NCI-H1436 (cell line): Measurements from ENCODE around the gene SVIL.
"Not testable (repeated sequence)": the region's sequence is repeated elsewhere in the genome, so short reads cannot be mapped to it uniquely, and the experiment has no call there.

ENCODE experiments used
- DNase-seq: peaks from one replicate; lab custom pipeline; 2025; lab: John Stamatoyannopoulos, UW

Gene SVIL

DNA sequence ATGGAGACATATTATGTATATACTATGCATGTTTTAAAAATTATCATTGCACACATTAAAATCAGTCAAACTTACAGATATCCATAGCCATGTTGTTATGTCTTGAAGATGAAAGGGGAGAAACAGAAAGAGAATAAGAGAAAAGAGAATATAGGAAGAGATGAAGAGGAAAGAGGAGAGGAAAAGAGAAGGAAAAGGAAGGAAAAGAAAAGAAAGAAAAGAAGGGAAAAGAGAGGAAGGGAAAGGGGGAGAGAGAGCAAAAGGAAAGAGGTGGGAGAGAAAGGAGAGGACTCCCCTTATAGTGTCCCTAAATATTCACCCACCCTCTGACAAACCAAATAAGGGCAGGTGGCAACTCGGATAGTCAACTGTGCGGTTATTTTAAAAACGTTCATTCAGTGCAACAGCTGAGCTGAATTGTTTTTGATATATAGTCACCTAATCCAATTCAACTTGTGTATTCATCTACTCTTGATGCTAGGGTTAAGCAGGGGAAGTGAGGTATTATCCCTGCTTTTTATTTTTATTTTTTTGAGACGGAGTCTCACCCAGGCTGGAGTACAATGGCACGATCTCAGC is 14.6 kb downstream of the SVIL start:
- no peak for DNase-seq

DNA sequence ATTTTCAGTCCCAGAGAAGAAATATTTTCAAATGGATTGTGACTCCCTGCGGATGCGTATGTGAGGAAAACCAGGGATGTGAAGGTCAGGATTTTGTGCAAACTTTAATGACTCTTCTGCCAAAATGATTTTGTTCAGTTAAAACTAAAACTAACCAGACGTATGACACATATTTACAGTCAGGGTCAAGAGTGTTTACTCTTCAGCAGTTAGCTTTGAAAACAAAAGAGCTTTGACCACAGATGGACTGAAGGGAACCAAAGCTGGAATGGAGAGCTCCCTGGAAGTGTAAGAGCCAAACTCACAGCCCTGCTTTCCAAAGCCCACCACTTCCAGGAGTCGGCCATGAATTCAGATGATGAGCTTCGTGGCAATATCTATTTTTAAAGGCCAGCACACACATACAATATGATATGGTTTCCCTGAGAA is 15.5 kb downstream of the SVIL start:
- no peak for DNase-seq

DNA sequence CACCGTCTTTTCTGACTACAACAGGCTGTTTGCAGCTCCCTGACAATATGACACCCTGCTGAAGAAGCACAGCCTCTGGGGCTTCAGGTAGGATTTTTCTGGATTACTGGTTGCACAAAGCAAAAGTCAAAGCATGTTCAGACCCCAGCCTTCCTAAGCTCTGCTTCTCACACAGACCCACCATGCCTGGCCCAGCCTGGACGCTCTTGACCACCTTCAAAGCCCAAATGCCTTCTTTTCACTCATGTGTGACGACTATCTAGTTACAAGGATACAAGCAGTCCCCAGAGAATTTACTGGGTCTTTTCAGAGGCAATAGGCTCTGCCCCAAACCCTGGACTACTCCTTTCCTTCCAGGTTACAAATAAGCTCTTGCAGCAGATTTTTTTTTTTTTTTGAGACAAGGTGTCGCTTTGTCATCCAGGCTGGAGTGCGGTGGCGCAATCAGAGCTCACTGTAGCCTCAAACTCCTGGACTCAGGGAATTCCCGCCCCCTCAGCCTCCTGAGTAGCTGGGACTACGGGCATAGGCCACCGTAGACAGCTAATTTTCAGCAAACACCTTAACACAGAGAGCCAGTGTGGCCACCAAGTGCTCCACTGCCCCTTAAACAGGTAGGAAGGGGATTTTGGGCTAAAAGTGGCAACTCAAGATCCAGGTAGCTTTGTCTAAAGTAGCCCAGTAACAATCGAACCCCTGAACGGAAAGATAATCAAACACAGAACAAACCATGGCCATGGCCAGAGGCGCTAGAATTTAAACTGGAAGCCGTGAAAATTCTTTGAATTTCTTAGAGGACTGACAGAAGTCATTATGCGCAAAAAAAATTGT is 16.2 kb downstream of the SVIL start:
- peak; percentile 44 for DNase-seq

DNA sequence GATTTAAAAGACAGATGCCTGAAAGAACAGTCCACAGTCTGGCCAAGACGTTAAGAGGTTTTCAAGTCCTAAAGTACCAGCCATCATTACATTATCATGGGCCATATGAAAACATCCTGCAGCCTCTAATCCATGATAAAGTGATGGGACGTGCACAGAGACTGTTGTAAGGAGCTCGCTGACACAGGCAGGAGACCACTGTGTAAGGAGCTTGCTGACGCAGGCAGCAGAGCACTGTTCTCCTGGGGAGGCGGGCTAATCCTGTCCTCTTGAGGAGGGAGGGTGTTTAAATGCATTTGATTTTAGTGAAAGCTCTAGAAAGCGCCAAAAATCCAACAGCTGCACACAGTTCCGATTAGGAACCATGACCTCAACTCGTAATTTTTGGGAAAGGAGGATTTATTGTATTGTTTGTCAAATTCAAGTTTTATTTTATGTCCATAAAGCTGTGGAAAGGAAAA is 16.9 kb downstream of the SVIL start:
- DNase-seq = peak; percentile 62

DNA sequence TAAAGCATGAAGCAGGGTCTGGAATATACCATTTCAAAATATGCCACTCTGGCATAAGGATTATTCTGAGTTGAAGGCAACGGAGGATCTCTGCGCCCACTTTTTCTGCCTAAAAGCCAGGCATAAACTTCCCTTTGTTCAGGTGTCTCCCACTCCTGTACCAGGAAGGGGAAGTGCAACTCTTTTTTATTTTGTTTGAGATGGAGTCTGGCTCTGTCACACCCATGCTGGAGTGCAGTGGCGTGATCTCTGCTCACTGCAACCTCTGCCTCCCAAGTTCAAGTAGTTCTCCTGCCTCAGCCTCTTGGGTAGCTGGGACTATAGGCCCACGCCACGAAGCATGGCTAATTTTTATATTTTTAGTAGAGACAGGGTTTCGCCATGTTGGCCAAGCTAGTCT is 18.2 kb downstream of the SVIL start:
- DNase-seq = no peak

DNA sequence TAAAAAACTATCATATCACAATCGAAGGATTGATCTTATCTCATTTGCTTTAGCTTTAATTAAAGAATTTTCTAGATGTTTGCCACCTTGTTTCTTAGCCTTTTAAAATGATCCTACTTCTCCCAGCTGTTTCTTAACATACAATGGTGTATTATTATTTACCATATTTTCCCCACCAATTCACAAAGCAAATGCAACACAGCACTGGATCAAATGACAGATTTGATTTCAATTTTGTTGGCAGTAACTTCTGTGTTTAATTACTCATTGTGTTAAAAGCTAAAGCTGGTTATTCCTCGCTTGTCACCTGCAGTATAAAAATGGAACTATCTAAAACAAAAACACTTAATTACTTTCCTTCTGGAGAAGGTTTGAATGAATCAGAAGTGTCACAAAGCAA is 19.6 kb downstream of the SVIL start:
- DNase-seq = peak; percentile 47

DNA sequence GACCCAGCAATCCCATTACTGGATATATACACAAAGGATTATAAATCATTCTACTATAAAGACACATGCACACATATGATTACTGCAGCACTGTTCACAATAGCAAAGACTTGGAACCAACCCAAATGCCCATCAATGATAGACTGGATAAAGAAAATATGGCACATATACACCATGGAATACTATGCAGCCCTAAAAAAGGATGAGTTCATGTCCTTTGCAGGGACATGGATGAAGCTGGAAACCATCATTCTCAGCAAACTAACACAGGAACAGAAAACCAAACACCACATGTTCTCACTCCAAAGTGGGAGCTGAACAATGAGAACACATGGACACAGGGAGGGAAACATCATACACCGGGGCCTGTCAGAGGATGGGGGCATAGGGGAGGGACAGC is 20.5 kb downstream of the SVIL start:
- not testable (repeated sequence) for DNase-seq

DNA sequence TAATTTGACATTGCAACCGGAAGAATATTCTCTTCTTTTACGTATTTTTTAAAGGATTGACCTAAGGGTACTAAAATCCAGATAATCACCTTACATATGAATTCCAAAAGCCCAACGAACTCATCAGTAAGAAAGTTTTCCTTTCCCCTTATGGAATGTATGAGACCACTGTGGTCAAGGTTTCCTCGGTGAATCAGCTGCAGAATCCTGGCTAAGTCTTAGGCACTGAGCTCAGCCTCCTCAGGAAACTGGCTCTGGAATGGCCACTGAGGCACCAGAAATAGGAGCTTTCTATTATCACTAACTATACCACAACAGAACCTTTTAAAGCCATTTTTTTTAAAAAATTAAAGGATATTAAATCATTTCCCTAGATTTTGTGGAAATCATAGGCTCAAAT is 21.0 kb downstream of the SVIL start:
- DNase-seq = no peak

DNA sequence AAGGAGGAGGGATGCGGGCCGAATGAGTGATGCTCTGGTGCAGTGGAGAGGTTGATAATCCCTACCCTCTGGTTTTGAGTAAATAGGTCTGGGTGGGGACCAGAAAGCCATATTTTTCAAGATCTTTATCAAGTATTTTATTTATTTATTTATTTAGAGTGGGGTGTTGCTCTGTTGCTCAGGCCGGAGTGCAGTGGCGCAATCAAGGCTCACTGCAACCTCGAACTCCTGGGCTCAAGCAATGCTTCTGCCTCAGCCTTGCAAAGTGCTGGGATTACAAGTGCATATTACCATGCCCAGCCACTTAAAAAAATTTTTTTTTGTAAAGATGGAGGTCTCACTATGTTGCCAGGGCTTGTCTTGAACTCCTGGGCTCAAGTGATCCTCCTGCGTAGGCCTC is 21.6 kb downstream of the SVIL start:
- no peak for DNase-seq

DNA sequence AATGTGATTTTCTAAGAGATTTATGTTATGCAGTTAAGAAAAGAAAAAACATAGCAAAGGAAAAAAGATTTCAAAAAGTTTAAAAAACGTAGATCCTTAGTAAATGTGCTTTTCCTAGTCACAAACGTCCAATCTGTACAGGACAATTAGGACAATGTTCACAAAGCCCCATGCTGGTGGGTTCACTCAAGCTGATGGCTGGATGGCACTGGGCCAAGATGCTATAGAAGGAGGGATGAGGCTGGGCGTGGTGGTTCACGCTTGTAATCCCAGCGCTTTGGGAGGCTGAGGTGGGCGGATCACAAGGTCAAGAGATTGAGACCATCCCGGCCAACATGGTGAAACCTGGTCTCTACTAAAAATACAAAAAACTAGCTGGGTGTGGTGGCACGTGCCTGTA is 22.1 kb downstream of the SVIL start:
- no peak for DNase-seq

DNA sequence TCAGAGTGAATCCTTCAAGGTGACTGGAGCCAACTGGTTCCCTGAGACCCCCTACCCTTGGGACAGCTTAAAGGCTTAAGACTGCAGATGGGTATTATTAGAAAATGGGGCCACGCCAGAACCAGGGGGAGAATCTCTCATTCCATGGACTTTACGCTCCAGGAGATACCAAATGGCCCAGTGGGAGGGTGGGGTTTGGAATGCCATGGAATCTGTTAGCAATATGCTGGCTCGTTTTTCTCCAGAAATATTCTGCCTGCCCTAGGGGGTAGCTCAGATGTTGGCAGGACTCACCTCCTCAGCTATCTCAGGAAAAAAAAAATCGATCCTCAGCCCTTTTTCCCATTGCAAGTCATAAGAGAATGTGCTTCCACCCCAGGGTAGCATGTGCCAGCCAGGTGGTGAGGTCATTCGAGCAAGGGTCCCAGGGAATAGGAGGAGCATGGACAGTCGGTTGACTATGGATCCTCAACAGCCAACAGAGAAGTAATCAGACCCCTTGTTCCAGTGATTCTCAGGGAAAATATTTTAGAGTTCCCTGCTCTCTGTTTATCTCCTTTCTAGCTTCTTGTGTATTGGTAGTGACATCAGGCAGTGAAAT is 22.9 kb downstream of the SVIL start:
- DNase-seq = no peak

DNA sequence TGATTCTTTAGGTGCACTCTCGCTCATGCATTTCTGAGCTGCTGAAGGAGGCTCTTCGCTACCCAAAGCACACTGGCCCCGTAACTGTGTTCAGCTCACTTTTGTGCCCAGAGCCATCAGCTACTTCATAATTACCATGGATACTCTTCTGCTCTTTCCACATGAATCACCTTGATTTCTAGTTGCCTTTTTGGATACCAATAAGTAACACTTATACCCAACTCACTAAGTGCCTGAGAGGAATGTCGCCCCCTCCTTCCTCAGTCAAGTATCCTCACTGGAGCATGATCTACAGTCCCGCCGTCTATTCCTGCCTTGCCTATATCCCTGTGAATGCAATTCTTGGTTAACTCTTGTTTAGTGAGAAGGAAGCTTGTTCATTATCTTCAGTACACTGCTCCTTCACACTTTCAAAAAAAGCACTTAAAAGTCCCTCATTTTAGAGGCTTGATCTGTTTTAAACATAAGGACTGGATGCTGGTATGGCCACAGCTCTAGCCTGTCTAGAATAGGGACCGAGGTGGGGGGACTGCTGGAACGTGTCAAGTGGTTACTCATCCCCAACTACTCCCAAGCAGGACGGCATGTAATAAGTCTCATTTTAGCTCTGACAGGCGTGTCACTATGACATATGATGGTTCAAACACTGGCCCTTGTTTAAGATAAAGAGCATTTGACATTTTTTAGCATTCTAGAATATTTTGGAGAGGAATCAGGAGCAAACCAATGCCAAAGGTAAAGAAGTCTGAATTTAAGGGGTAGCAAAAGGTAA is 23.7 kb downstream of the SVIL start:
- DNase-seq = no peak

DNA sequence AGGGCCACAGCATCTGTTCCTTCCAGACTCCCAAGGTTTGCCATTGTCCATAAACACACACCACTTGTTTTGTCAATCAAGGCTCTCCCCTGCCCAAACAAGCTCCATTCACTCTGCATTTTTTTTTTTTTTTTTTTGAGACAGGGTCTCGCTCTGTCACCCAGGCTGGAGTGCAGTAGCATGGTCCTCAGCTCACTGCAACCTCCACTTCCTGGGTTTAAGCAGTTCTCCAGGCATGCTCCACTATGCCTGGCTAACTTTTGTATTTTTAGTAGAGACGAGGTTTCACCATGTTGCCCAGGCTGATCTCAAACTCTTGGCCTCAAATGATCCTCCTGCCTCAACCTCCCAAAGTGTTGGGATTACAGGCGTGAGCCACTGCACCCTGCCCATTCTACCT is 24.4 kb downstream of the SVIL start:
- DNase-seq = not testable (repeated sequence)

DNA sequence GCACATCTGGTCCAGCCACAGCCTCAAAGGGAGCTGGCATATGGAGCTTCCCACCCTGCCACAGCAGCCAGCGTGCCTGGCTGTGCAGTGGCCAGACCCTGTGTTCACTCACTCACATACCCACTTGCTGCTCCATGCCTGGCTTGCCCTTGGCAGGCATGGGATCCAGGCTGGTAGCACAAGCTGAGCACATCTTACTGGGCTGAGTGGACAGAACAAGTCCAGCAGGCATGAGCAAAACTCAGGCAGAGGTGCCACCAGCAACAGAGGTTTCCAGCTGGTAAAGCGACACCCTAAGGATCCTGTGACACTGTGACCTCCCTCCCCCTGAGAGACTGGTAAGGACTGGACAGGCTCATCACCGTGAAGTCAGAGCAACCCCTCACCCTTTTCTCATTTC is 25.1 kb downstream of the SVIL start:
- DNase-seq = no peak

DNA sequence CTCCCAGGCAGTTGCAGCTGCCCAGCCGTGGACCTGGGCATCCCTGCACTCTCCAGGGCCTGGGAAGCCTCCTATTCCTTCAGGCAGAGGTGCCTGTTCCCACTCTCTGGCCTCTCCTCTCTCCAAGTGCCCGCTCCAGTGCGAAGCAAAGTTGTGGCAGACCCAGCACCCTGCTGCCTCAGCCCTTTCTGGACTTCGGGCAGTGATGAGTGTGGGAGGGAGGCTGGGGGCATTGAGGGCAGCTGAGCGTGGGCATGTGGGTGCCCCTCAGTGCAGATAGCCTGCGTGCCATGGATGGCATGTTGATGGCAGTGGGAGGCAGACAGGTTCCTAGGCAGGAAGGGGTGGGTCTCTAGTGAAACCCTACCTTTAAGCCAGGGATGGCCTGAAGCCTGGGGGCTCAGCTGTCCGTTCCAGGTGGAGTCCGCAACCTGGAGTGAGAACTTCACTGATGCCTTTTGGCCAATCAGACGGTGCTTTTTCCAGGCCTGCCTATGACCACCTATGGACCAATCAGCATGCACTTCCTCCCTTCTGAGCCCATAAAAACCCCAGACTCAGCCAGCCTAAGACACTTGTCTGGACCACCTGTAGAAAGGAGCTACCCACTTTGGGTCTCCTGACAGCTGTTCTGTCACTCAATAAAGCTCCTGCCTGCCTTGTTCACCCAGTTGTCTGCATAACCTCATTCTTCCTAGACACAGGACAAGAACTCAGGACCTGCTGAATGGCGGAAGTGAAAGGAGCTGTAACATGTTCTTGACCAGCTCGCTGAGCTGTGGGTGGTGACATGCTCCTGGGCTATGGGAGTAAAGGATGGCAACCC is 26.1 kb downstream of the SVIL start:
- DNase-seq = no peak

DNA sequence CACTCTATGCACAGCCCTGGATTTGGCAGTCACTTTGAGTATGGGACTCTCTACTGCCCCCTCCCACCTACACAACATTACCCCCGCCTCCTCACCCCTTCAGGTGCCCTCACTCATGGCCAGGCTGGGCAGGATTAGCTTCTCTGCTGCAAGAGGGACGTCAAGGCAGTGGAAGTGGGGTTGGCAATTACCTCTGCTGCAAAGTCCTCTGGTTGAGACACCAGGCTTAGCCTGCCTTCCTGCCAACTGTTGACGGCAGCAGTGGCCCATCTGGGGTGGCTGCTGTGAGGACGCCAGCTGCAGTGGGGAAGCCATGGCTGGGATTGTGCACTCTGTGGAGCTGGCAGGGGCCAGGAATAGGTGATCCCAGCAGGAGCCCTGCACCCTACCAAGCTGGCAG is 26.7 kb downstream of the SVIL start:
- no peak for DNase-seq

DNA sequence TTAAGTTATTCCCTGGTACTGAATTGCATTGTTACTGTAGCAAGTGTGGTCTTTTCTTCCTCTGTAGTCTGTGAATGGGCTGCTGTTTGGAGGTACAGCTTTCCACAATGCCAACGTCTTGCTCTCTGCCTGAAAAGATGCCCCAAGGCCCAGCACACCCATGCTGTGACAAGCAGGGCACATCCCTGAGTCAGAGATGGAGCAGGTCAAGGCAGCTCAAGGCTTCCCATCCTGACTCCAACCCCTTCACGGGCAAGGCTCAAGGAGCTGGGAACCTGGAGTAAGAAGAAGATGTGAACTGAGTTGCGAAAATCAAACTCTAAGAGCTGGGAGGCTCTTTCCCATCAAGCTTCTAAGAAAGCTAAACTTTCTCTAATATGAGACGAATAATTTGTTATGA is 27.2 kb downstream of the SVIL start:
- no peak for DNase-seq

DNA sequence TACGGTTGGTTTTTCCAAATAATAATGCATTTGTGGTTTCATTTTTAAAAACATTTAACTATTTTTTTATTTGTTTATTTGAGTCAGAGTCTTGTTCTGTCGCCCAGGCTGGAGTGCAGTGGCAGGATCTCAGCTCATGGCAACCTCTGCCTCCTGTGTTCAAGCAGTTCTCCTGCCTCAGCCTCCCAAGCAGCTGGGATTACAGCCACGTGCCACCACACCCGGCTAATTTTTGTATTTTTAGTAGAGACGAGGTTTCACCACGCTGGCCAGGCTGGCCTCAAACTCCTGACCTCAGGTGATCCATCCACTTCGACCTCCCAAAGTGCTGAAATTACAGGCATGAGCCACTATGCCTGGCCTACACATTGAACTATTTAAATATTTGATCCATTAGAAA is 28.1 kb downstream of the SVIL start:
- not testable (repeated sequence) for DNase-seq

DNA sequence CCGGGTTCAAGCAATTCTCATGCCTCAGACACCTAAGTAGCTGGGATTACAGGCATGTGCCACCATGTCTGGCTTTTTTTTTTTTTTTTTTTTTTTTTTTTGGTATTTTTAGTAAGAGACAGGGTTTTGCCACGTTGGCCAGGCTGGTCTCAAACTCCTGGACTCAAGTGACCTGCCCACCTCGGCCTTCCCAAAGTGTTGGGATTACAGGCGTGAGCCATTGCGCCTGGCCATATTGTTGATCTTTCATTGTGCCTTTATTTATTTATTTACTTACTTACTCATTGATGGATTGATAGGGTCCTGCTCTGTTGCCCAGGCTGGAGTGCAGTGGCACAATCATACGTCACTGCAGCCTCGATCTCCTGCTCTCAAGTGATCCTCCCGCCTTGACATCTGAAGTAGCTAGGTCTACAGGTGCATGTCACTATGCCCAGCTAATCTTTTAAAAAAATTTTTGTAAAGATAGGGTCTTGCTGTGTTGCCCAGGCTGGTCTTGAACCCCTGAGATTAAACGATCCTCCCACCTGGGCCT is 30.4 kb downstream of the SVIL start:
- DNase-seq = no peak

DNA sequence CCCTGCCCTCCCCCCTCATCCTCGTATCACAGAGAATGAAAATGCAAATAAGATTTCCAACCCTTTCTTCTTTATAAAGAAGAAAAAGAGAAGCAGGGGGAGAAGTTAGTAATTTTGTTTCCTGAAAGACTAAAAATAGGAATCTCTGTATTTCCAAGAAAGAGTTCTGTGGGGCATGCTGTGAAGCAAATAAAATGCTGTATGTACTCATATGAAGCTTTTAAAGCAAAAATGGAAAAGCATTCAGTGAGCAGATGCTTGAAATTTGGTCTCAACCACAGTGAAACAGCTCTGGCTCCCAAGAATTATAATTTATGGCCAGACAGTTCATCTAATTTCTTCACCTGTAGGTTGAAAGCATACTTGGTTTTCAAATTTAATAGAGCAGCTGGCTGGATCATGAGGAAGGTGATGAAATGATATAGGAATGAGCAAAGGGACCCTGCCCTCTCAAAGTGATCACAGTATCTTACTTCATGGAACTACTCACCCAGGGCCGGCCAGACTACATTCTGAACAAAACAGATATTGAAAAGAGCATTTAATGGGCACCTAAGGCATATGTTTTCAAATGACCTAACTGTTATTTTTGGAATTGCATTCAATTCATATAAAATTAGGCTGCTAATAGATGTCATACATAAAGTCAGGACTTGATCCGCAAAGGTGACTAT is 31.4 kb downstream of the SVIL start:
- no peak for DNase-seq

DNA sequence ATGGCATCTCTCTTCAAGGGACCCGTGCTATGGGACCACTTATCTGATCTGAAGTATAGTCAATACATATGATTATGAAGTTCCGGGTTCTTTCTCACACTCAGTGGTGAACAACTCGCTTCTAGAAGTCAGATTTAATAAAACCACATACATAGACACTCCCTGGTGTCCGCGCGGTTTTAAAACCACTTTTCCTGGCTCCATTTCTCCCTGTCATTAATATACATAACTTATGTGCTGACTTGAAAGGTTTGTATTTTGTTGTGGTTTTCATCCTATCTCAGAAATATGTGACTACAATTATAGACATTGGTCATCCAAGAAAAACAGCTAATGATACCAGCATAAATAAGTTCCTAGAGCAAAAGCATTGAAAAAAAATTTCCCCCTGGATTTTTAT is 34.0 kb downstream of the SVIL start:
- no peak for DNase-seq
